GM18873 (cell line): ENCODE results near the gene LZTS3.

ENCODE experiments used
- ATAC-seq: cut with Tn5 transposase; IDR thresholded peaks from one replicate; pipeline ENCODE4 v1.9.1; 2021; ENCODE audit warnings: mild to moderate bottlenecking, moderate library complexity, moderate number of reproducible peaks; ENCODE audit not compliant: unreplicated experiment, low FRiP score

LZTS3 gene

DNA sequence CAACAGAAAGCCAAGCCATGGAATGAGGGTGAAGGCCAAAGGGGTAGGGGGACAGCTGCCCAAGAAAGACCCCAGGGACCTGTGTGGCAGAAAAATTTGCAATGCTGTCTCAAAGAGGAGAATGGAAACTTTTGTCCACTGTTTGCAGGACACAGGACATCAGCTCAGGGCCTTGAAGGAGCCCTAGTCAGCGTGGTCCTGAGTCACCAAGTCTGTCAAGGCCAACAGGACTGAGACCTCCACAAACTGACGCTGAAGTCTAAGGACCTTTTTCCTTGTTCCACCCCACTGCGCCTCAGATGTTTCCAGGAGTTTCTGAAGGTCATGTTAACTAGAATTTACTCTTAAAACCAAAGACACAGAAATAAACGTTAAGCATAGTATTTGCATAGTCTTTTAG, 57.0 kb downstream of the LZTS3 start:
- ATAC-seq, result no peak

DNA sequence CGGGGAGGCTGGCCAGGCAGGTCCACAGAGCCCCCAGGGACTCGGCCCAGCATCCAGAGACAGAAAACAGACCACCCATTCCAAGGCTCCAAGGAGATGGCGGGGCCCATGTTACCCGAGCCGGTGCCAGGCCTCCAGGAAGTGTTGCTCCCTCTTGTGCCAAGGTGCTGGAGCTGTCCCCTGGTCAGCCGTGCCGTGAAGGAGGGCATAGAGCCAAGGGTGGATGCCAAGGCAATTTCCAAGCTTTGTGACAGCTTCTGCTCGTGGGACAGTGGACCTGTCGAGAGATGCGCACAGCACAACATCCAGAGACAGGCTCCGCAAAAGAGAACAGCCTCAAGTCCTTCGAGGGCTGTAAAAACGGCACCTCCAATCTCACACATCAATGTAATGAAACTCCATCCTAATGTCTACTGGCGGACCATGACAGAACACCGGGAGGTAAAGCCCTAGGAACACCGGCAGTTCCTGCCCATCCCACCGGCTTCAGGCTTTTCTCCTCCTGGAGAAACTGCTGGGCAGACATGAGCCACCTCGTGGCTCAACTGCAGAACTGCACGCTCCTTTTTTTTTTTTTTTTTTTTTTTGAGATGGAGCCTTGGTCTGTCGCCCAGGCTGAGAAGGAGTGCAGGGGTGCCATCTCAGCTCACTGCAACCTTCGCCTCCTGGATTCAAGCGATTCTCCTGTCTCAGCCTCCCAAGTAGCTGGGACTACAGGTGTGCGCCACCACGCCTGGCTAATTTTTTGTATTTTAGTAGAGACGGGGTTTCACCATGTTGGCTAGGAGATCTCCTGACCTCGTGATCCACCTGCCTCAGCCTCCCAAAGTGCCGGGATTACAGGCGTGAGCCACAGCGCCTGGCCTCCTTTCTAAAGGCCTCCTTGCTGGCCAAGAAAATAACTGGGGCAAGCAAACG, 57.9 kb downstream of the LZTS3 start:
- ATAC-seq, result no peak
